T1000 (cell line): ENCODE results near the gene AQP12B.
"Not testable (repeated sequence)": the region's sequence is repeated elsewhere in the genome, so short reads cannot be mapped to it uniquely, and the experiment has no call there.

ENCODE experiments used
- DNase-seq: peaks from one replicate; lab custom pipeline; 2025; ENCODE audit warnings: mixed read lengths; lab: John Stamatoyannopoulos, UW

AQP12B gene

DNA sequence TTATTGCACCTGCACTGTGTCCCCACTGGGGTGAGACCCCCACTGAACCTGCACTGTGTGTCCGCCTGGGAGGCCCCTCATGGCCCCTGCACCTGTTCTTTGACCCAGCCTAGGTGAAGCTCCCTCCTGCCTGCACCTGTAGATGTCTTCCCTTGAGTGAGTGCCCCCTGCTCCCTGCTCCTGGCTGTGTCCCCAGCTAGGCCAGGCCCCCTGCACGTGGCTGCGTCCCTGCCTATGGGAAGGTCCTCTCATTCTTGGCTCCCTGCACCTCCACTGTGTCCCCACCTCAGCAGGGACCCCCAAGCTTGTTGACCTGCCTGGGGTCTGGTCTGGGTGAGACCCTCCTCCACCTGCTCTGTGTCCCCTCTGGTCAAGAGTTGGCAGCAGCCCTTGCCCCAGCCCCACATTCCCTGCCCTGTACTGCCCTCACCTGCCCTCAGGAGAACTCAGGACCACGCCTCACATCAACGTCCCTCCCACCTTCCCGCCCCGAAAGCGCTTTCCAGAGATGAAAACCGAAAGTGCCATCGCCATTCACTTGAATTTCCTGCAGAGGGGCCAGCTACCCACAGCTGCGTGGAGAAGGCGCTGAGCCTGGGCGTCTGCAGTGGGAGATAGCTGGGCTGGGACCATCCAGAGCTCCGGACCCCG is 769 bp upstream of the AQP12B start:
- not testable (repeated sequence) for DNase-seq

DNA sequence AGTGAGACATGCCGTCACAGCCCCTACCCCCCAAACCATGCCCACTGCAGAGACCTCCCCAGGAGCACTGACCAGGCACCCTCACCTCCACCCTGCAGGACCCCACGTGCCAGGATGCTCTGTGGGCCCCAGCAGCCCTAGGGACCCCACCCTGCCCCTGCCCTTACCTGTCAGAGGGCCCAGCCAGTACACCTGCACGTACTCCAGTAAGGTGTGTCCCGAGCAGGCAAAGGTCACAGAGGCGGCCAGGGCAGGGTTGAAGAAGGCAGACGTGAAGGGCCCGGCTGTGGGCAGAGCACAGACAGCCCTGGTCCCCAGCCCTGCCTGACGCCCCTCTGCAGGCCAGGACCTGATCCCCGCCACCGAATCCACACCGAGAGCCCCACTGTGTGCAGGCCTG is 2.5 kb downstream of the AQP12B start:
- not testable (repeated sequence) for DNase-seq

GRCh38 chr2:240678909-240679308 is 3.8 kb downstream of the AQP12B start:
- not testable (repeated sequence) for DNase-seq

- DNase-seq: not testable (repeated sequence)
Observed at GRCh38 chr2:240678043-240678442, 4.6 kb downstream of the AQP12B start.

DNA sequence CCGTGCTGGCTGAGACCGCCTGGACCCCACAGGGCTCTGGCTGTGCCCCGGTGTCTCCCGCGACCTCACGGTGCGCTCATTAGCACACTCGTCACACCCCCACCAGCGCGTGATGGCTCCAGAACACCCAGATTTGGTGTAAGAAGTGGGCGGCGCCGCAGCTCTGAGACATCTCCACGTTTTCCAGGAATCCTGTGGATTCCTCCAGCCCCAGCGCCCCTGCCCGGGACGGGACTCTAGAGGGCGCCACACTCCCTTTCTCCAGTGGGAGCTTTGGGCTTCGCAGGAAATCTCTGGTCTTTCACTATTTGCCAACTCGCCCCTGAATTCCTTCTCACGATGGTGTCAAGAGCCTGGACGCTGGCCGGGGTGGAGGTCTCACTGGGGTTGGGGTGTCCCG is 7.3 kb downstream of the AQP12B start:
- DNase-seq: not testable (repeated sequence)

DNA sequence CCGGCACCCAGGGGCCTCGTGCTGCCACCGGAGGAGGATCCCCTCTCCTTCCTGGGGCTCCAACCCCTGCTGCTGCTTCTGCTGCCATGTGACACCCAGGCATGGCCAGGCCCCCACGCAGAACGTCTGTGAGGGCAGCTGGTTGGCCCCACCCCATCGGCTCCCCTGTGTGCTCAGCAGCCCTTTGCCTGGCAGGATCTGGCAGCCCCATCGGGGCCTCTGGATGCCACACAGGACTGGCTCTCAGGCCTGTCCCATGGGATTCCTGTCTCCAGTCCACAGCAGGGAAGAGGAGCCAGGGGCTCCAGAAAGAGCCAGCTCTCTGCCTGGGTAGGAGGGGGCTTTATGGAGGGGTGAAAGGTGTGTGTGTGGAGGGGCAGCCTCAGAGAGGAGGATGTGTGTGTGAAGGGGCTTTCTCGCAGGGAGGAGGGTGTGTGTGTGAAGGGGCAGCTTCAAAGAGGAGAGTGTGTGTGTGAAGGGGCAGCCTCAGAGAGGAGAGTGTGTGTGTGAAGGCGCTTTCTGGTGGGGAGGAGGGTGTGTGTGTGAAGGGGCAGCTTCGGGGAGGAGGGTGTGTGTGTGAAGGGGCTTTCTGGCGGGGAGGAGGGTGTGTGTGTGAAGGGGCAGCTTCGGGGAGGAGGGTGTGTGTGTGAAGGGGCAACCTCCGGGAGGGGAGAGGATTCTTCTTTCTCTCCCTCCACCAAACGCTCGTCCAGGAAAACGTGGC is 8.1 kb downstream of the AQP12B start:
- not testable (repeated sequence) for DNase-seq

DNA sequence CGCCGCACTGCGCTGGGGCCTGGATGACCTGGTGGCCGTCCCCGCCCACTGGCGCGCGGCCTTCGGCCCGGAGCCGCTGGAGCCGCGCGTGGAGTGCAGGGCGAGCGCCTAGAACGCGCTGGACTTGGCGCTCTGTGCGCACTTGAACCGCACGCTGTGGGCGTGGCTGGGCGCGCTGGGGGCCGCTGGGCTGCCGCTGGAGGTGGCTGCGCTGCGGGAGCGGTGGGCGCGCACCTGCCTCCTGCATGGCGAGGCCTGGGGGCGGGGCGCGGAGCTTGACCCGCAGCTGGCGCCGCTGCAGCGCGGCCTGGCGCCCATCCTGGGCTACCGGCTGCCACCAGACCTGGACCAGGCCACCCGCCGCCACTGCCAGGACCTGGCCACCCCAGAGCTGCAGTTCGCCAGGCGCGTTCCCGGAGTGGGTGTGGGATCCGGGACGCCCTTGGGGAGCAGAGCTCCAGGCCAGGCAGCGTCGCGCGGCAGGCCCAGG is 9.9 kb downstream of the AQP12B start:
- DNase-seq: no peak

GRCh38 chr2:240672076-240672700 is 10.5 kb downstream of the AQP12B start:
- DNase-seq: no peak

GRCh38 chr2:240670950-240671349 is 11.7 kb downstream of the AQP12B start:
- DNase-seq: no peak

- no peak for DNase-seq
Observed at GRCh38 chr2:240670402-240670801, 12.3 kb downstream of the AQP12B start.

- DNase-seq: no peak
Observed at GRCh38 chr2:240664622-240665021, 18.1 kb downstream of the AQP12B start.

GRCh38 chr2:240663546-240664190 is 19.0 kb downstream of the AQP12B start:
- no peak for DNase-seq

DNA sequence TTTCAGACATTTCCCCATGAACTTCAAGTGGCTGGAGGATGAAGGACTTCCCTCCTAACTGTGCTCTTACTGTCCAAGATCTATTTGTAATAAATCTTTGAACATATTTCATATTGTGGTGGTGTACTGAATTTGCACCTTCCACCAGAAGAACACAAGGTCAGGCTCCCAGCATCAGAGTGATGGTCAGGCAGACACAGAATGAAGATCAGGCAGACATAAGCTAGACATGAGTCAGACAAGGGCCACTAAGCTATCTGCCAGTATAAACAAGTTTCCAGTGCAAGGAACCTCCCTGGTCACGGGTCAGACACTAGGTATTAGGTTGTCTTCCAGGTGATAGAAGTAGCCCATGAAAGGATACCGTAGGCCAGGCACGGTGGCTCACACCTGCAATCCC is 20.0 kb downstream of the AQP12B start:
- DNase-seq: no peak

DNA sequence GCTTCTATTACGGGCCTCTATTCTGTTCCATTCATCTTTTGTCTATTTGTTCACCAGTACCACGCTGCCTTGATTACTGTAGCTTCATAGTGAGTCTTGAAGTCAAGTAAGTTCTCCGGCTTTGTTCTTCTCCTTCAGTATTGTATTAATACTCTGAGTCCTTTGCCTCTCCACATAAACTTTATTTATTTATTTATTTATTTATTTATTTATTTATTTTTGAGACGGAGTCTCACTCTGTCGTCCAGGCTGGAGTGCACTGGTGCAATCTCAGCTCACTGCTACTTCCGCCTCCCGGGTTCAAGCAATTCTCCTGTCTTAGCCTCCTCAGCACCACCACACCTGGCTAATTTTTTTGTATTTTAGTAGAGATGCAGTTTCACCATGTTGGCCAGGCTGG is 22.8 kb downstream of the AQP12B start:
- not testable (repeated sequence) for DNase-seq

DNA sequence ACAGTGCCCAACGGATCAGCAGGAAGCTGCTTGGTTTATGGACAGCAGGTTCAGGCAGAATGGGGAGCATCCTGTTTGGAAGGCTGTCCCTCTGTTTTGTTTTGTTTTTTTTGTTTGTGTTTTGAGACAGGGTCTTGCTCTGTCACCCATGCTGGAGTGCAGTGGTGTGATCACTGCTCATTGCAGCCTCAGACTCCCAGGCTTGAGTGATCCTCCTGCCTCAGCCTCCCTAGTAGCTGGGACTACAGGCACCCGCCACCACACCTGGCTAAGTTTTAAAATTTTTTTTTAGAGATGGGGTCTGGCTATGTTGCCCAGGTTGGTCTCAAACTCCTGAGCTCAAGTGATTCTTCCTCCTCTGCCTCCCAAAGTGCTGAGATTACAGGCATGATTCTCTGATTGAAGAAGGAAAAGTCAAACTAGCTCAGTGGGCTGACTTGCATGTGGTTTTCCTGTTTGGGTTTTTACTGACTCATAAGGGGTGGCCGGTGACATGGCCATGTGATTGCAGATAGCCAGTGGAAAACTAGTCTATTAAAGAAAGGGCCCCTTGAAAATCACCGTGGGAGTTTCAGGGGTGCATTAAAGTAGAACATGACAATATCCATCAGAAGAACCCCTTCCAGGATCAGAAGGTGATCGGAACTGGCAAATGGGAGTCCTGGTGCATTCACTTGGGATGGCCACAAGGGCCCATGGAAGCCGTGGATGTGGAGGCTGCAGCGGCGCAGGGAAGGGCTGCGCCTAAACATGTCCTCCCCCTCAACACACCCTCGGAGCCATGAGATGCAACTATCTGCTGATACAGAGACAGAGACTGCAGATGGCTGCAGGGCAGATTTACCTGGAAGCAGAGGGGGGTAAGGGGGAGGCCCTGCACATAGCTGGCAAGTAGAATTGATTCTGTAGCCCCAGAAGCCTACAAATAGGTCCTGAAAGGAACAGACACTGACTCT is 26.5 kb downstream of the AQP12B start:
- no peak for DNase-seq

- no peak for DNase-seq
Observed at GRCh38 chr2:240651185-240651584, 31.5 kb downstream of the AQP12B start.

GRCh38 chr2:240650254-240650965 is 32.3 kb downstream of the AQP12B start:
- no peak for DNase-seq

- DNase-seq: no peak
Observed at GRCh38 chr2:240649331-240649730, 33.4 kb downstream of the AQP12B start.

DNA sequence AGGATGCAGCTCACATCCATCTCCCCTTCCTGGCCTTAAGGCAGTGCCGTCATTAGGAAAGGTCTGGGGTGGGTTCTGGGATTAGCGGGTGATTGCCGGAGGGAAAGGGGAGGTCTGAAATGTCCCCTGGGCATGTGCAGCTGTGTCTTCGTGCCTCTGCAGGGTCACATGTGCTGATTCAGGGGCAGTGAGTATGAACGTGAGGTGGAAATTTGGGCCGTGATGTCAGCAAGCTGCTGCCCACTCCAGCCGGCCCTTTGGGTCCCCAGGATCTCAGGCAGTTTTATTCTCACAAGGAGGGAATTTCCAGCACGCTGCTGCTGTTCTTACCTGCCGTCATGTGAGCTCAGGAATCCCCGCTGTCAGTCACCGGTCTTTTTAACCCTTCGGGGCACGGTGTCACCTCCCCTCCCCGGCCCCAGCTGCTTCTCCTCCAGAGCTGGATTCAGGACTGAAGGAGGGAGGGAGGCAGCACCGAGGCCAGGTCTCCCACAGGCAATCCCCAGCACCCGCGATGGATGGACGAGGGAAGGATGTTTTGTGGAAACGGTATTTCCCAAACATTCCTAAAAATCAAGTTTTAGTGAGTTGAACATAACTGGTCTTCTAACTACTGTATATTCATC is 33.9 kb downstream of the AQP12B start:
- no peak for DNase-seq

- DNase-seq: no peak
Observed at GRCh38 chr2:240648155-240648649, 34.5 kb downstream of the AQP12B start.
